ENCODE measurements around the gene BCO1.
A peak's percentile ranks its signal among the peaks of the same experiment; 100 is the strongest.
"Not testable (repeated sequence)": the region's sequence is repeated elsewhere in the genome, so short reads cannot be mapped to it uniquely, and the experiment has no call there.

Gene BCO1

DNA sequence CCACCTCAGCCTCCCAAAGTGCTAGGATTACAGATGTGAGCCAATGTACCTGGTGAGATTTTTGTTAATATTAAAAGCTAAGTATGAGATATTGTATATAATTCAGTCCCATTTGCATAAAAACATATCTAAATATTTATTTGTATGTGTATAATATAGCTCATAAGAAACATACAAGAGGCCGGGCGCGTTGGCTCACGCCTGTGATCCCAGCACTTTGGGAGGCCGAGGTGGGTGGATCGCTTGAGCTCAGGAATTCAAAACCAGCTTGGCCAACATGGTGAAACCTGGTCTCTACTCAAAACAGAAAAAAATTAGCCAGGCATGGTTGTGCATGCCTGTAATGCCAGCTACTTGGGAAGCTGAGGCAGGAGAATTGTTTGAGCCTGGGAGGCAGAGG, 16.8 kb upstream of the BCO1 start:
- TF ChIP-seq, protein P1, sequence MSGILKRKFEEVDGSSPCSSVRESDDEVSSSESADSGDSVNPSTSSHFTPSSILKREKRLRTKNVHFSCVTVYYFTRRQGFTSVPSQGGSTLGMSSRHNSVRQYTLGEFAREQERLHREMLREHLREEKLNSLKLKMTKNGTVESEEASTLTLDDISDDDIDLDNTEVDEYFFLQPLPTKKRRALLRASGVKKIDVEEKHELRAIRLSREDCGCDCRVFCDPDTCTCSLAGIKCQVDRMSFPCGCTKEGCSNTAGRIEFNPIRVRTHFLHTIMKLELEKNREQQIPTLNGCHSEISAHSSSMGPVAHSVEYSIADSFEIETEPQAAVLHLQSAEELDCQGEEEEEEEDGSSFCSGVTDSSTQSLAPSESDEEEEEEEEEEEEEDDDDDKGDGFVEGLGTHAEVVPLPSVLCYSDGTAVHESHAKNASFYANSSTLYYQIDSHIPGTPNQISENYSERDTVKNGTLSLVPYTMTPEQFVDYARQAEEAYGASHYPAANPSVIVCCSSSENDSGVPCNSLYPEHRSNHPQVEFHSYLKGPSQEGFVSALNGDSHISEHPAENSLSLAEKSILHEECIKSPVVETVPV (CRISPR knock-in tag; IDR thresholded peaks at IDR 0.05), result no peak
- TF ChIP-seq ZNF8 (CRISPR knock-in tag; IDR thresholded peaks at IDR 0.05) (no peak), TOX (CRISPR knock-in tag; IDR thresholded peaks at IDR 0.05; ENCODE audit: borderline replicate concordance) (no peak), ARNTL (CRISPR knock-in tag; IDR thresholded peaks at IDR 0.05; ENCODE audit: borderline replicate concordance, low read depth) (no peak), ZFP30 (CRISPR knock-in tag; IDR thresholded peaks at IDR 0.05) (no peak), ESRRG (CRISPR knock-in tag; IDR thresholded peaks at IDR 0.05) (no peak), ZNF70 (CRISPR knock-in tag; IDR thresholded peaks at IDR 0.05) (no peak), PPARA (CRISPR knock-in tag; IDR thresholded peaks at IDR 0.05; ENCODE audit: borderline replicate concordance) (no peak), CSDC2 (CRISPR knock-in tag; IDR thresholded peaks at IDR 0.05) (no peak), ZC3H10 (CRISPR knock-in tag; IDR thresholded peaks at IDR 0.05) (no peak), ISL1 (CRISPR knock-in tag; IDR thresholded peaks at IDR 0.05) (no peak), ZFP3 (CRISPR knock-in tag; IDR thresholded peaks at IDR 0.05) (no peak), GLIS3 (CRISPR knock-in tag; IDR thresholded peaks at IDR 0.05) (no peak)
- TF ChIP-seq, protein P2, sequence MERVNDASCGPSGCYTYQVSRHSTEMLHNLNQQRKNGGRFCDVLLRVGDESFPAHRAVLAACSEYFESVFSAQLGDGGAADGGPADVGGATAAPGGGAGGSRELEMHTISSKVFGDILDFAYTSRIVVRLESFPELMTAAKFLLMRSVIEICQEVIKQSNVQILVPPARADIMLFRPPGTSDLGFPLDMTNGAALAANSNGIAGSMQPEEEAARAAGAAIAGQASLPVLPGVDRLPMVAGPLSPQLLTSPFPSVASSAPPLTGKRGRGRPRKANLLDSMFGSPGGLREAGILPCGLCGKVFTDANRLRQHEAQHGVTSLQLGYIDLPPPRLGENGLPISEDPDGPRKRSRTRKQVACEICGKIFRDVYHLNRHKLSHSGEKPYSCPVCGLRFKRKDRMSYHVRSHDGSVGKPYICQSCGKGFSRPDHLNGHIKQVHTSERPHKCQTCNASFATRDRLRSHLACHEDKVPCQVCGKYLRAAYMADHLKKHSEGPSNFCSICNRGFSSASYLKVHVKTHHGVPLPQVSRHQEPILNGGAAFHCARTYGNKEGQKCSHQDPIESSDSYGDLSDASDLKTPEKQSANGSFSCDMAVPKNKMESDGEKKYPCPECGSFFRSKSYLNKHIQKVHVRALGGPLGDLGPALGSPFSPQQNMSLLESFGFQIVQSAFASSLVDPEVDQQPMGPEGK (CRISPR knock-in tag; IDR thresholded peaks at IDR 0.05; ENCODE audit: borderline replicate concordance), result no peak
- ATAC-seq, result no peak

DNA sequence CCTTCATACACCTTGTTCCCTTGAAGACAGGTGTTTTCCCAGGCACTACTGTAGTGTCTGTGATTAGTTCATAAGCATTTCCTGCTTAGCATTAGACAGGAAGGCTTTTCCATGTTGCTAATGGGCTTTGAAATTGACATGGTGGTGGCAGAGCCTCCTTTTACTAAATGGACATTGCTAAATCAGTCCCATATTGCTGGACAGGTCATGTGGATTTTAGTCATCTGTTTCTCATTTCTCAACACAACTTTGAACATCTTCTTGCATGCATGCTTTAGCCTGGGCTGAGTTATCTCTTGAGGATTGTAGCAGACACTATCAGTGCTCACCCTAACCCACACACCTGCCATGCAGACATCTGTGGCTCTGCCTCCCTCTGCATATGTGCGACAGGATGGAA, 13.7 kb upstream of the BCO1 start:
- ATAC-seq, result no peak
- TF ChIP-seq CSDC2 (CRISPR knock-in tag; IDR thresholded peaks at IDR 0.05) (no peak), TCF4 (CRISPR knock-in tag; IDR thresholded peaks at IDR 0.05; ENCODE audit: borderline replicate concordance) (peak; percentile 35; the same call in 1 of the 2 replicates), ZC3H10 (CRISPR knock-in tag; IDR thresholded peaks at IDR 0.05) (no peak)

DNA sequence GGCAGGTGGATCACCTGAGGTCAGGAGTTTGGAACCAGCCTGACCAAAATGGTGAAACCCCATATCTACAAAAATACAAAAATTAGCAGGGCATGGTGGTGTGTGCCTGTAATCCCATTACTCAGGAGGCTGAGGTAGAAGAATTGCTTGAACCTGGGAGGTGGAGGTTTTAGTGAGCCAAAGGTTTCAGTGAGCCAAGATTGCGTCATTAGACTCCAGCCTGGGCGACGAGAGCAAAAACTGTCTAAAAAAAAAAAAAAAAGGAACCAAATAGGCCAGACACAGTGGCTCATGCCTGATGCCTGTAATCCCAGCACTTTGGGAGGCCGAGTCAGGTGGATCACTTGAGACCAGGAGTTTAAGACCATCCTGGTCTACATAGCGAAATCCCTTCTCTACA, 12.8 kb upstream of the BCO1 start:
- not testable (repeated sequence) for ATAC-seq

DNA sequence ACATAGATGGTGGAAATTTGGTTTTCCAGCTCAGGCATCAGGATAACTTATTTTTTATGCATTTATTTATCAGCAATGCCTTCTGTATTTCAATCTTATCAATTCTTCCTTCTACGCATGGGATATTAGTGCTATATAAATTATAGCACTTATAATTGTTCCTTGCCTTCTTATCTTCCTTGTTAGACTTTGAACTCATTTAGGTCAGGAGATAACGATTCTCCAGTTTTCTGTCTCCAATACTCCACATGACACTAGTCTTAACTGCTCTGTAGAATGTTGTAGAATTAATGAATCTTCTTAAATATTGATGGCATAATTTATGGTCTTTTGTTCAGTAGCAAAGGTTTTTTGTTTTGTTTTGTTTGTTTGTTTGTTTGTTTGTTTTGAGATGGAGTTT, 10.7 kb upstream of the BCO1 start:
- no peak for ATAC-seq

DNA sequence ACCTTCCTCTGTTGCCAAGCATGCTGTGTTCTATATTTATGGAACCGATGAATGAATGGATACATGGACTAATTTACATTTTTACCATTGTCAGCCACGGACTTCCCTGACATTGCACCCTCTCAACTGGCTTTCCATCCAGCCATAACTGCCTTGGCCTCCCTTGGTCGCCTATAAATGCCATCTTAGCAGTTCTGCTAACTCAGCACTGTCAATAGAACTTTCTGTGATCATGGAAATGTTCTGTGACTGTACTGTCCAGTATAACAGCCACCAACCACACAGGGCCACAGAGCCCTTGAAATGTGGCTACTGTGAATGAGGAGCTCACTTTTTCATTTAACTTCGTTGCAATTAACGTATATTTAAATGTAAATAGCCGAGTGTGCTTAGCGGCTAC, 8.7 kb upstream of the BCO1 start:
- no peak for ATAC-seq
- no peak for TF ChIP-seq TCF4 (CRISPR knock-in tag; IDR thresholded peaks at IDR 0.05; ENCODE audit: borderline replicate concordance)
- TF ChIP-seq, protein P1 (CRISPR knock-in tag; IDR thresholded peaks at IDR 0.05), result no peak
- TF ChIP-seq SNAI2 (CRISPR knock-in tag; IDR thresholded peaks at IDR 0.05), result no peak
- TF ChIP-seq GLIS3 (CRISPR knock-in tag; IDR thresholded peaks at IDR 0.05), result no peak
- TF ChIP-seq, protein P2 (CRISPR knock-in tag; IDR thresholded peaks at IDR 0.05; ENCODE audit: borderline replicate concordance), result no peak
- TF ChIP-seq, protein P3, sequence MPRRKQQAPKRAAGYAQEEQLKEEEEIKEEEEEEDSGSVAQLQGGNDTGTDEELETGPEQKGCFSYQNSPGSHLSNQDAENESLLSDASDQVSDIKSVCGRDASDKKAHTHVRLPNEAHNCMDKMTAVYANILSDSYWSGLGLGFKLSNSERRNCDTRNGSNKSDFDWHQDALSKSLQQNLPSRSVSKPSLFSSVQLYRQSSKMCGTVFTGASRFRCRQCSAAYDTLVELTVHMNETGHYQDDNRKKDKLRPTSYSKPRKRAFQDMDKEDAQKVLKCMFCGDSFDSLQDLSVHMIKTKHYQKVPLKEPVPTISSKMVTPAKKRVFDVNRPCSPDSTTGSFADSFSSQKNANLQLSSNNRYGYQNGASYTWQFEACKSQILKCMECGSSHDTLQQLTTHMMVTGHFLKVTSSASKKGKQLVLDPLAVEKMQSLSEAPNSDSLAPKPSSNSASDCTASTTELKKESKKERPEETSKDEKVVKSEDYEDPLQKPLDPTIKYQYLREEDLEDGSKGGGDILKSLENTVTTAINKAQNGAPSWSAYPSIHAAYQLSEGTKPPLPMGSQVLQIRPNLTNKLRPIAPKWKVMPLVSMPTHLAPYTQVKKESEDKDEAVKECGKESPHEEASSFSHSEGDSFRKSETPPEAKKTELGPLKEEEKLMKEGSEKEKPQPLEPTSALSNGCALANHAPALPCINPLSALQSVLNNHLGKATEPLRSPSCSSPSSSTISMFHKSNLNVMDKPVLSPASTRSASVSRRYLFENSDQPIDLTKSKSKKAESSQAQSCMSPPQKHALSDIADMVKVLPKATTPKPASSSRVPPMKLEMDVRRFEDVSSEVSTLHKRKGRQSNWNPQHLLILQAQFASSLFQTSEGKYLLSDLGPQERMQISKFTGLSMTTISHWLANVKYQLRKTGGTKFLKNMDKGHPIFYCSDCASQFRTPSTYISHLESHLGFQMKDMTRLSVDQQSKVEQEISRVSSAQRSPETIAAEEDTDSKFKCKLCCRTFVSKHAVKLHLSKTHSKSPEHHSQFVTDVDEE (CRISPR knock-in tag; IDR thresholded peaks at IDR 0.05), result no peak
- TF ChIP-seq PPARA (CRISPR knock-in tag; IDR thresholded peaks at IDR 0.05; ENCODE audit: borderline replicate concordance), result no peak
- TF ChIP-seq RARB (CRISPR knock-in tag; IDR thresholded peaks at IDR 0.05), result no peak
- TF ChIP-seq ZNF70 (CRISPR knock-in tag; IDR thresholded peaks at IDR 0.05), result no peak
- no peak for TF ChIP-seq CSDC2 (CRISPR knock-in tag; IDR thresholded peaks at IDR 0.05)
- TF ChIP-seq ZNF8 (CRISPR knock-in tag; IDR thresholded peaks at IDR 0.05), result no peak
- TF ChIP-seq ZFP3 (CRISPR knock-in tag; IDR thresholded peaks at IDR 0.05), result no peak
- TF ChIP-seq ZNF565 (CRISPR knock-in tag; conservative IDR thresholded peaks at IDR 0.05; ENCODE audit: low read depth), result no peak
- TF ChIP-seq, protein P4, sequence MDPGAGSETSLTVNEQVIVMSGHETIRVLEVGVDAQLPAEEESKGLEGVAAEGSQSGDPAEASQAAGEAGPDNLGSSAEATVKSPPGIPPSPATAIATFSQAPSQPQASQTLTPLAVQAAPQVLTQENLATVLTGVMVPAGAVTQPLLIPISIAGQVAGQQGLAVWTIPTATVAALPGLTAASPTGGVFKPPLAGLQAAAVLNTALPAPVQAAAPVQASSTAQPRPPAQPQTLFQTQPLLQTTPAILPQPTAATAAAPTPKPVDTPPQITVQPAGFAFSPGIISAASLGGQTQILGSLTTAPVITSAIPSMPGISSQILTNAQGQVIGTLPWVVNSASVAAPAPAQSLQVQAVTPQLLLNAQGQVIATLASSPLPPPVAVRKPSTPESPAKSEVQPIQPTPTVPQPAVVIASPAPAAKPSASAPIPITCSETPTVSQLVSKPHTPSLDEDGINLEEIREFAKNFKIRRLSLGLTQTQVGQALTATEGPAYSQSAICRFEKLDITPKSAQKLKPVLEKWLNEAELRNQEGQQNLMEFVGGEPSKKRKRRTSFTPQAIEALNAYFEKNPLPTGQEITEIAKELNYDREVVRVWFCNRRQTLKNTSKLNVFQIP (CRISPR knock-in tag; IDR thresholded peaks at IDR 0.05; ENCODE audit: borderline replicate concordance, low read depth), result no peak
- no peak for TF ChIP-seq ISL1 (CRISPR knock-in tag; IDR thresholded peaks at IDR 0.05)
- TF ChIP-seq ARNTL (CRISPR knock-in tag; IDR thresholded peaks at IDR 0.05; ENCODE audit: borderline replicate concordance, low read depth), result no peak
- TF ChIP-seq ESRRG (CRISPR knock-in tag; IDR thresholded peaks at IDR 0.05), result no peak

More for the DNA sequence above, 10.7 kb upstream of the BCO1 start:
- no peak for TF ChIP-seq SNAI2 (CRISPR knock-in tag; IDR thresholded peaks at IDR 0.05)
